Endothelial cell (in vitro differentiated cells): ENCODE measurements around the gene CMIP. TPM values are rescaled to one million over a fixed set of nuclear protein-coding genes. Genes with fewer than 3 reads are reported as not detected.

Experiments
- DNase-seq: peaks from one replicate; pipeline ENCODE4 v3.0.0; 2021; ENCODE audit warnings: low spot score
- H3K27ac Mint-ChIP-seq: one replicate; pipeline ENCODE4 v1.8.0; 2021; ENCODE audit warnings: mixed read lengths, inconsistent platforms; ENCODE audit not compliant: unreplicated experiment
- H3K27me3 Mint-ChIP-seq: one replicate; pipeline ENCODE4 v1.8.0; 2021; ENCODE audit warnings: mild to moderate bottlenecking, moderate library complexity, mixed read lengths, inconsistent platforms; ENCODE audit not compliant: unreplicated experiment
- H3K36me3 Mint-ChIP-seq: one replicate; pipeline ENCODE4 v1.8.0; 2021; ENCODE audit warnings: mild to moderate bottlenecking, low read depth, mixed read lengths, inconsistent platforms; ENCODE audit not compliant: unreplicated experiment
- H3K4me1 Mint-ChIP-seq: one replicate; pipeline ENCODE4 v1.8.0; 2021; ENCODE audit warnings: mild to moderate bottlenecking, mixed read lengths, inconsistent platforms; ENCODE audit not compliant: unreplicated experiment
- H3K4me3 Mint-ChIP-seq: one replicate; pipeline ENCODE4 v1.8.0; 2021; ENCODE audit warnings: mild to moderate bottlenecking, mixed read lengths, inconsistent platforms; ENCODE audit not compliant: unreplicated experiment
- H3K9me3 Mint-ChIP-seq: one replicate; pipeline ENCODE4 v1.8.0; 2021; ENCODE audit warnings: mixed read lengths, inconsistent platforms; ENCODE audit not compliant: unreplicated experiment
- total RNA-seq: library from RNA; stranded (reverse); fragmentation: NEBNext Ultra II Directional; extraction: Animal tissue kit (Norgen Biotek cat#: 25700); gene quantifications from one replicate; pipeline ENCODE4 v1.2.1, GENCODE V29; 2021; ENCODE audit not compliant: unreplicated experiment
- TF ChIP-seq, protein P1 (sequence below): fragments of 200-600 bp; sonication (generic); IDR thresholded peaks from one replicate; pipeline ENCODE4 v1.5.0; 2021; ENCODE audit warnings: antibody characterized with exemption; ENCODE audit not compliant: unreplicated experiment

The CMIP gene
- total RNA-seq, 1 donor from 2014 or later = 98.9 TPM

GRCh38 chr16:81467072-81467471 is 22.5 kb downstream of the CMIP start:
- peaks cover 6% of the 10 kb centered on the region for H3K27me3 Mint-ChIP-seq
- H3K9me3 Mint-ChIP-seq = no peaks in the 10 kb centered on the region
- no peak overlapping the region for H3K27ac Mint-ChIP-seq
- H3K4me1 Mint-ChIP-seq = peaks cover 47% of the 10 kb centered on the region
- H3K36me3 Mint-ChIP-seq = peaks cover 10% of the 10 kb centered on the region
- TF ChIP-seq, protein P1, sequence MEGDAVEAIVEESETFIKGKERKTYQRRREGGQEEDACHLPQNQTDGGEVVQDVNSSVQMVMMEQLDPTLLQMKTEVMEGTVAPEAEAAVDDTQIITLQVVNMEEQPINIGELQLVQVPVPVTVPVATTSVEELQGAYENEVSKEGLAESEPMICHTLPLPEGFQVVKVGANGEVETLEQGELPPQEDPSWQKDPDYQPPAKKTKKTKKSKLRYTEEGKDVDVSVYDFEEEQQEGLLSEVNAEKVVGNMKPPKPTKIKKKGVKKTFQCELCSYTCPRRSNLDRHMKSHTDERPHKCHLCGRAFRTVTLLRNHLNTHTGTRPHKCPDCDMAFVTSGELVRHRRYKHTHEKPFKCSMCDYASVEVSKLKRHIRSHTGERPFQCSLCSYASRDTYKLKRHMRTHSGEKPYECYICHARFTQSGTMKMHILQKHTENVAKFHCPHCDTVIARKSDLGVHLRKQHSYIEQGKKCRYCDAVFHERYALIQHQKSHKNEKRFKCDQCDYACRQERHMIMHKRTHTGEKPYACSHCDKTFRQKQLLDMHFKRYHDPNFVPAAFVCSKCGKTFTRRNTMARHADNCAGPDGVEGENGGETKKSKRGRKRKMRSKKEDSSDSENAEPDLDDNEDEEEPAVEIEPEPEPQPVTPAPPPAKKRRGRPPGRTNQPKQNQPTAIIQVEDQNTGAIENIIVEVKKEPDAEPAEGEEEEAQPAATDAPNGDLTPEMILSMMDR = no peak
- no peak overlapping the region for H3K4me3 Mint-ChIP-seq
- DNase-seq = no peak

DNA sequence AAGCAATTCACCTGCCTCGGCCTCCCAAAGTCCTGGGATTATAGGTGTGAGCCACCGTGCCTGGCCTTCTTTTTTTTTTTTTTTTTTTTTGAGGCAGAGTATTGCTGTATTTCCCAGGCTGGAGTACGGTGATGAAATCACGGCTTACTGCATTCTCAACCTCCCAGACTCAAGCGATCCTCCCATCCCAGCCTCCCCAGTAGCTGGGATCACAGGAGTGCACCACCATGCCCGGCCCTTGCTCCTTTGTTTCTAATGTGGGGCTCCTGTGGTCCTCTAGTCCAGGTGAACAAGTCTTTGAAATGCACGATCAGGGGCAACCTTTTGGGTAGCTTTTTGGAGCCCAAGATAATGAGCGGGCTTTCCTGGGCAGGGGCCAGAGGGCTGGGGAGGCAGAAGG is 23.2 kb downstream of the CMIP start:
- DNase-seq = no peak
- H3K27me3 Mint-ChIP-seq = peaks cover 6% of the 10 kb centered on the region
- TF ChIP-seq, protein P1 = no peak
- H3K9me3 Mint-ChIP-seq = no peaks in the 10 kb centered on the region
- peaks cover 12% of the 10 kb centered on the region for H3K36me3 Mint-ChIP-seq
- H3K4me1 Mint-ChIP-seq = peaks cover 44% of the 10 kb centered on the region
- H3K27ac Mint-ChIP-seq = no peak overlapping the region
- H3K4me3 Mint-ChIP-seq = no peak overlapping the region

DNA sequence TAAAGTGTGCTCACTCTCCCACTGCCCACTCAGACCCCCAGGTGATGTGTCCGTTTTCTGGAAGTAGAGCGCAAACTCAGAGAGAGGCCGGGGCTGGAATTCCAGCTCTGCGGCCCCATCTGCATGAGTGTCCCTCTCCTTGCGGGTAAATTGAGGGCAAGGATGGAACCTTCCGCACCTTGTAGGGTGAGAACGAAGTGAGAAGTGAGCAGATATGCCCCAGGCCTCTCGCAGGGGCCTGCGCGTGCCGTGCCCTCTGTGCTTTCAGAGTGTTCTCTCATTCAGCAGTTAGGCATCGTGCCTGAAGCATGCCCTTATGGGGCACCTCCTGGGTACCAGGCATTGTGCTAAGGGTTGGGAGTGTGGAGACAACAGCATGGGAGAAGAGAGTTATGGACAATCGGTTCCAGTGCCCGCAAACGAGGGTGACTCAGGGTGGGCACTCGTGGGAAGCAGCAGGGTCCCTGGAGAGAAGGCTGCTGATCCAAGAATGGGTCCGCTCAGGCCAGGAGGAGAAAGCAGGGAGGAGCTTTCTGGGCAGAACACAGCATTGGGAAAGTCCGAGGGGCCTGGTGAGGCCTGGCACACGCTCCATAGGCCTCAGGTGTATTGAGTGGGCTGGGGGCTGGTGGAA is 23.8 kb downstream of the CMIP start:
- Mint-ChIP-seq H3K4me1 (peaks cover 50% of the 10 kb centered on the region), H3K27ac (no peak overlapping the region)

GRCh38 chr16:81469183-81469677 is 24.6 kb downstream of the CMIP start:
- Mint-ChIP-seq H3K9me3 (no peaks in the 10 kb centered on the region), H3K4me1 (peaks cover 48% of the 10 kb centered on the region), H3K27me3 (peaks cover 7% of the 10 kb centered on the region), H3K36me3 (peaks cover 17% of the 10 kb centered on the region), H3K4me3 (no peak overlapping the region), H3K27ac (no peak overlapping the region)
- DNase-seq = no peak
- TF ChIP-seq, protein P1 = no peak

More for the DNA sequence above, 23.8 kb downstream of the CMIP start:
- H3K36me3 Mint-ChIP-seq = peaks cover 16% of the 10 kb centered on the region
- DNase-seq = no peak
- no peaks in the 10 kb centered on the region for H3K9me3 Mint-ChIP-seq
- TF ChIP-seq, protein P1 = no peak
- peaks cover 7% of the 10 kb centered on the region for H3K27me3 Mint-ChIP-seq
- no peak overlapping the region for H3K4me3 Mint-ChIP-seq

DNA sequence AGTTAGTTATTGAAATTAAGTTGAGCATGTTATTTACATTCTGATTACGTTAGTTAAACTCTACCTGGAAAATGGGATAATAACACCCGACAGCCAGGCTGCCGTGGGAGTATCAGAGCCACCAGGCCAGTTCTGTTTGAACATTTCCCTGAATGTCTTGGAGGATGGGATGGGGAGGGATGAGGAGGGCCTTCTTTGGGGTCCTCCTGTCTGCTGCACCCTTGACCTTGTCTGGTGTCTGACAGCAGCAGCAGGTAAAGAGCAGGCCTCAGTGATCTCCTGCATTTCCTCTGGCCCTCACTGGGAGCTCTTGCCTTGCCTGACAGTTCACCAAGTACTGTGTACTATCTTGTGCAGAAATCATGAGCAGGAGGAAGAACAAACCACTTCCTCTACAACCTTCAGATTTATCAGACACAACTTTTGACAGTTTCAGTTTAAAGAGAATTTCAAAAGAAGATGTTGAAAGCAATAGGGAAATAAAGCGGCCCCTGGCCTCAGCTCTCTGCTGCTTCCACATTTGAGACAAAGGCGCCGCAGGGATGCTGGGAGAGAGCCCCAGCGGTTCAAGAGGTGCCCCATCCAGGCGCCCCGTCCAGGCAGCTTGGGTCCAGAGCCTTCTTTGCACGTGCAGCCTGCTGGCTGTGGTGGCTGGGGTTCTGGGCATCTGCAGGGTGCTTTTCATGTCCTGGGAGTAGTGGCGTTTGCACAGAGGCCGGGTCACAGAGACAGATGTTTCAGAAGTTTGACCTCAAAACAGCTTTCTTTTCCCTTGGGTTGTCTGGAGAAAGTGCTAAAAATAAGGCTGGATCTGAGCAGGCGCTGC is 25.3 kb downstream of the CMIP start:
- TF ChIP-seq, protein P1 = no peak
- H3K27me3 Mint-ChIP-seq = peaks cover 3% of the 10 kb centered on the region
- no peak for DNase-seq
- no peaks in the 10 kb centered on the region for H3K9me3 Mint-ChIP-seq
- H3K36me3 Mint-ChIP-seq = peaks cover 13% of the 10 kb centered on the region
- no peak overlapping the region for H3K4me3 Mint-ChIP-seq
- H3K27ac Mint-ChIP-seq = no peak overlapping the region
- peaks cover 45% of the 10 kb centered on the region for H3K4me1 Mint-ChIP-seq
